ENCODE data around the gene MYL3. TPM values are rescaled to one million over a fixed set of nuclear protein-coding genes. Genes with fewer than 3 reads are reported as not detected.

The MYL3 gene
- total RNA-seq, 2 donors from 2014 or later = not detected

DNA sequence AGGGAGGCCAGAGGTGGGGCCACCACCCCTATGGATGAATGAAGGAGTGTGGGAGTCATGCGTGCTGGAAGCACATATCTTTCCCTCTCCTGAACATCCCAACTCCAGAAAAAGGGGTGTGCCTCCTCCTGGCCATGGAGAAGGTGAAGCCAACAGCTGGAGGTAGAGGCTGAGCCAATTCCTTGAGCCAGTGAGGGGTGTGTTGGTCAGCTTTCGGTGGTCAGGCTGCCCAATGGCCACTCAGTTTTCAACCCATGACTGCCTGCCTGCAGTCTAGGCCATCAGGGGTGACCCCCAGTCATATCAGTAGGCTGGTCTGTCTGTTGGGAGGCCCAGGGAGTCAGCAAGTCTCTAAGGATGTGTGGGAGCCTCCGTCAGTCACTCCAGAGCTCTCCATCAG, 27.9 kb upstream of the MYL3 start:
- Mint-ChIP-seq H3K36me3 (no peaks in the 10 kb centered on the region), H3K27ac (no peak overlapping the region), H3K9me3 (no peaks in the 10 kb centered on the region)
- no peak for DNase-seq (ENCODE audit: low spot score in 2 of 2)
- no peak for ATAC-seq

DNA sequence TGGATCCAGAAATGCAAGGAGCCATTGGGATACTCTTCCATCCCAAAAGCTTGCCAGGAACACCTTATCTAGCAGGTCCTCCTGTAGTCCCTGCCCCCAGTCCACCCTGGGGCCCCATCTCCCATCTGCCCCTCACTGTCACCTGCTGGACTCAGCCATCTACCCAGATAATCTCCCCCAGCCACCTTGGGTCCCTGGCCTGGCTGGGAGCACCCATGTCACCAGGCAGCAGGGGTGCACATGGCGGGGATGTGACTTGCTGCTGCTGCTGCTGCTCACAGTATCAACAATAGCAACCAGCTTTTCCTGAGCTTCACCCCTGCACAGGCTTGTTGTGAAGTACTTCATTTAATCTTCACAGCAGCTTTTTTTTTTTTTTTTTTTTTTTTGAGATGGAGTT, 26.9 kb upstream of the MYL3 start:
- H3K27ac Mint-ChIP-seq = no peak overlapping the region
- H3K36me3 Mint-ChIP-seq = no peaks in the 10 kb centered on the region
- ATAC-seq = no peak
- no peaks in the 10 kb centered on the region for H3K9me3 Mint-ChIP-seq
- DNase-seq (ENCODE audit: low spot score in 2 of 2) = no peak

DNA sequence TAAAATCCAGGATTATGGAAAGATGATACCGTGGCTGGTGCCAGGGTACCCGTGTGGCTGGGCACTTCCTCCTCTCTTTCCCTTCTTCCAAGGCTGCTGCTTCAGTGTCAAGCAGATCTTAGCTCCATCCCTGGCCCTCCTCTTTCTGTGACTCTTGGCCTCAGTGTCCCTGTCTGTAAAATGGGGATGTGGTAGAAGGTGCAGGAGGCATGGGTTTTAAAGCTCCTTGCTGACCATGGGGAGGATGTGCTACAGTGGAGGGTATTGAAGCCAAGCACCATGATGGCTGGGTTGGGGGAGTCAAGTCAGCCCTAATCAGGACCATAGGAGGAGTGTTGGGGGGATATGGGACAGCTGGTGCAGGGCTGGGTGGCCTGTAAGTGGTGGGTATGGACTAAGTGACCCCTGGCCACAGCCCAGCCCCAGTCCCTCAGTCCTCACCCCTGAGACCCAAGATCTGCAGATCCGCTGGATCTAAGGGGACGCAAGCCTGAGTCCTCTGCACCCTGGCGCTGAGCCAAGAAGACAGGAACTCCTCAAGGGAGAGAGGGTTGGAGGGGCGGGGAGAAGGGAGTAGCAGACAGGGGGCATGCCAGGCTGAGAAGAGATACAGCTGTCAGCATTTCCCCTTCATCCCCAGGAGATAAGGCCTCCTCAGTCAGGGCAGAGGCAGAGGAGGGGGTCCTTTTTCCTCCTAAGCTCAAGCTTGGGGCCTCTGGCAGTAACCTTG, 26.3 kb upstream of the MYL3 start:
- H3K9me3 Mint-ChIP-seq = no peaks in the 10 kb centered on the region
- ATAC-seq = no peak
- H3K27ac Mint-ChIP-seq = no peak overlapping the region
- DNase-seq (ENCODE audit: low spot score in 2 of 2) = no peak
- no peaks in the 10 kb centered on the region for H3K36me3 Mint-ChIP-seq

- ATAC-seq (no peak), DNase-seq (ENCODE audit: low spot score in 2 of 2) (no peak)
- no peaks in the 10 kb centered on the region for H3K9me3 Mint-ChIP-seq
- no peak overlapping the region for H3K27ac Mint-ChIP-seq
- no peaks in the 10 kb centered on the region for H3K36me3 Mint-ChIP-seq
These were observed 25.5 kb upstream of the MYL3 start for GRCh38 chr3:46888705-46889104.

DNA sequence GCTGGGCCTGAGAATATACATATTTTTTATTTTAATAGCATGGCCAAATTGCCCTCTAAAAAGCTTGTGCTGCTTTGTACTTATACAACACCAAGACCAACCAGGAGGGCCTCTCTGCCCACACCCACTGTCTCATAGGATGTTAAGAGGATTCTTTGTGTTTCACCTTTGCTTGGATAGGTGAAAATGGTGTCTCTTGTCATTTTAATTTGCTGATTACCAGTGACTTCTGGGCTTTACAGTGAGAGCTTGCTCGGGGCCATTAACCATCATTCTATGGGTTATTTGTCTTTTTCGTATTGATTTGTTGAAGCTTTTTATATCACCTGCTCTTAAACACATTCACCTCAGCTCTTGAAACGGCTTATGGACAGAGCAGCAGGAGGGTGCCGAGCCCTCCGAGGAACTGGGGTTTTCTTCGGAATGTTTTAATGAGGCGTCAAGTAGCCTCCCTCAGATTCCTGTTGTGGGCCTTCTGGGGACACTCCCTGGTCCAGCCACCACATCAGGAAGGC, 24.8 kb upstream of the MYL3 start:
- H3K9me3 Mint-ChIP-seq = no peaks in the 10 kb centered on the region
- H3K27ac Mint-ChIP-seq = no peak overlapping the region
- DNase-seq (ENCODE audit: low spot score in 2 of 2) = no peak
- H3K36me3 Mint-ChIP-seq = no peaks in the 10 kb centered on the region
- ATAC-seq = no peak

- DNase-seq (ENCODE audit: low spot score in 2 of 2) (no peak), ATAC-seq (no peak)
- Mint-ChIP-seq H3K9me3 (no peaks in the 10 kb centered on the region), H3K27ac (no peak overlapping the region), H3K36me3 (peaks cover 0 to 3% of the 10 kb centered on the region in 2 donors)
These were observed 22.4 kb upstream of the MYL3 start for GRCh38 chr3:46885612-46886011.

- Mint-ChIP-seq H3K36me3 (peaks cover 0 to 7% of the 10 kb centered on the region in 2 donors), H3K27ac (no peak overlapping the region), H3K9me3 (no peaks in the 10 kb centered on the region)
- DNase-seq (ENCODE audit: low spot score in 2 of 2) (no peak), ATAC-seq (no peak)
These were observed 21.7 kb upstream of the MYL3 start for GRCh38 chr3:46884929-46885328.

DNA sequence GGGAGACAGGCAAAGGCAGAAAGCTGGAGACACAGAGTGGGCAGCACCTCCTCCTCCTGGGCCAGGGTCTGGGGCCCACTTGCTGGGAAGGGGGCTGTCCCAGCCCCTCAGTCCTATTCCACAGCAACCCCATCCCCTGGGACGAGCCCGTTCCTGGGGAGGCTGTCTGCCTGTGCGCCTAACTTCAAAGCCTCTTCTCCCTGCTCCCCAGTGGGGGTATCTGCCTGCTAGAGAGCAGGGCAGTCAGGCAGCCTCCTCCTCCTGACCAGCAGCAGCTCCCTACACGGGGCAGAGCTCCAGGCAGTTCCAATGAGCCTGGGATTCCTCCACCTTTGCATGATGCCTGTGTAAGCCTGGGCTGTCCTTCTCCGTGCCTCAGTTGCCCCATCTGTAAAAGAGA, 21.2 kb upstream of the MYL3 start:
- no peak for DNase-seq (ENCODE audit: low spot score in 2 of 2)
- ATAC-seq = no peak
- H3K9me3 Mint-ChIP-seq = no peaks in the 10 kb centered on the region

DNA sequence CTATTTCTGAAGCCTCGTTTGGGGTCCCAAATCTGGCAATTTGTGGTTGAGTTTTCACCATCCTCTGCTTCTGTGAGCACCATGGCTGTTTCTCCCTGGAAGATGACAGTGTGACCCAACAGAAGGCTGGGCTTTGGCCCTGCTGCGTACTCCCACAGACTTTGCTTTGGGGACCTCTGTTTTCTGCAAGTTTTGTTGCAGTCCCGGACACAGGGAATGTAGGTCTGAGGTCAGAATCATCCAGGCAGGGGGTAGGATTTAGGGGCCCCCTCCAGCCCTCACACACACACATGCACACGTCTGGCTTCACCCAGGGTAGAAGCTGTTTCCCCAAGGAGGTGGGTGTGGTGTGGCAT, 20.6 kb upstream of the MYL3 start:
- Mint-ChIP-seq H3K27ac (no peak overlapping the region), H3K9me3 (no peaks in the 10 kb centered on the region), H3K36me3 (peaks cover 0 to 7% of the 10 kb centered on the region in 2 donors)
- ATAC-seq (no peak), DNase-seq (ENCODE audit: low spot score in 2 of 2) (no peak)

More for the DNA sequence above, 21.2 kb upstream of the MYL3 start:
- Mint-ChIP-seq H3K27ac (no peak overlapping the region), H3K36me3 (peaks cover 0 to 7% of the 10 kb centered on the region in 2 donors)

GRCh38 chr3:46883054-46883829, 20.0 kb upstream of the MYL3 start:
- peaks cover 0 to 7% of the 10 kb centered on the region in 2 donors for H3K36me3 Mint-ChIP-seq
- ATAC-seq = peak; percentile 34 to 53
- H3K27ac Mint-ChIP-seq = no peak overlapping the region
- DNase-seq (ENCODE audit: low spot score in 2 of 2) = no peak
- no peaks in the 10 kb centered on the region for H3K9me3 Mint-ChIP-seq

- Mint-ChIP-seq H3K9me3 (no peaks in the 10 kb centered on the region), H3K27ac (no peak overlapping the region), H3K36me3 (peaks cover 0 to 7% of the 10 kb centered on the region in 2 donors)
- no peak for DNase-seq (ENCODE audit: low spot score in 2 of 2)
- ATAC-seq = peak; percentile 24 to 27
These were observed 19.3 kb upstream of the MYL3 start for GRCh38 chr3:46882377-46883053.

- DNase-seq (ENCODE audit: low spot score in 2 of 2) = no peak
- ATAC-seq = peak; percentile 14 to 34
These were observed 18.5 kb upstream of the MYL3 start for GRCh38 chr3:46881596-46882376.

GRCh38 chr3:46880884-46881595, 17.8 kb upstream of the MYL3 start:
- ATAC-seq = no peak
- Mint-ChIP-seq H3K9me3 (no peaks in the 10 kb centered on the region), H3K36me3 (peaks cover 0 to 7% of the 10 kb centered on the region in 2 donors), H3K27ac (no peak overlapping the region)
- DNase-seq (ENCODE audit: low spot score in 2 of 2) = no peak

More at GRCh38 chr3:46881596-46882376, 18.5 kb upstream of the MYL3 start:
- Mint-ChIP-seq H3K36me3 (peaks cover 0 to 7% of the 10 kb centered on the region in 2 donors), H3K9me3 (no peaks in the 10 kb centered on the region), H3K27ac (no peak overlapping the region)

GRCh38 chr3:46878781-46879436, 15.7 kb upstream of the MYL3 start:
- Mint-ChIP-seq H3K9me3 (no peaks in the 10 kb centered on the region), H3K27ac (no peak overlapping the region), H3K36me3 (peaks cover 0 to 7% of the 10 kb centered on the region in 2 donors)
- ATAC-seq (no peak), DNase-seq (ENCODE audit: low spot score in 2 of 2) (no peak)

- DNase-seq (ENCODE audit: low spot score in 2 of 2) (no peak), ATAC-seq (no peak)
- no peaks in the 10 kb centered on the region for H3K9me3 Mint-ChIP-seq
- no peak within 1 kb of the TSS for H3K27ac Mint-ChIP-seq
- peaks cover 0 to 7% of the 10 kb centered on the region in 2 donors for H3K36me3 Mint-ChIP-seq
These were observed 14.3 kb upstream of the MYL3 start, which contains the start of gene PTH1R for GRCh38 chr3:46877406-46878125. TSS of gene PTH1R (plus strand) at chr3:46877721. CDS start at chr3:46883560, 5,839 bp downstream.
